NCI-H2196 (cell line): ENCODE measurements around the gene LRRC8E.
"Not testable (repeated sequence)": the region's sequence is repeated elsewhere in the genome, so short reads cannot be mapped to it uniquely, and the experiment has no call there.

ENCODE experiments used
- DNase-seq: peaks from one replicate; lab custom pipeline; 2025; ENCODE audit not compliant: unreplicated experiment; lab: John Stamatoyannopoulos, UW

LRRC8E gene

GRCh38 chr19:7883796-7884570 is 4.3 kb upstream of the LRRC8E start:
- no peak for DNase-seq

GRCh38 chr19:7885818-7886217 is 2.5 kb upstream of the LRRC8E start:
- DNase-seq = no peak

GRCh38 chr19:7887408-7888144 is 734 bp upstream of the LRRC8E start:
- DNase-seq = no peak

GRCh38 chr19:7888826-7889217 is 512 bp downstream of the LRRC8E start:
- no peak for DNase-seq

- not testable (repeated sequence) for DNase-seq
These were observed 5.2 kb downstream of the LRRC8E start for GRCh38 chr19:7893362-7894101.

GRCh38 chr19:7894612-7895309 is 6.5 kb downstream of the LRRC8E start:
- no peak for DNase-seq

GRCh38 chr19:7895565-7895964 is 7.3 kb downstream of the LRRC8E start:
- no peak for DNase-seq

- no peak for DNase-seq
These were observed 9.0 kb downstream of the LRRC8E start for GRCh38 chr19:7897292-7897691.

- DNase-seq = no peak
These were observed 10.7 kb downstream of the LRRC8E start for GRCh38 chr19:7898967-7899366.

GRCh38 chr19:7899751-7900378 is 11.6 kb downstream of the LRRC8E start:
- DNase-seq = no peak

GRCh38 chr19:7900401-7900870 is 12.1 kb downstream of the LRRC8E start:
- DNase-seq = no peak

GRCh38 chr19:7900931-7901330 is 12.6 kb downstream of the LRRC8E start:
- DNase-seq = no peak

GRCh38 chr19:7901337-7901736 is 13.0 kb downstream of the LRRC8E start:
- DNase-seq = no peak

GRCh38 chr19:7902796-7903243 is 14.5 kb downstream of the LRRC8E start:
- no peak for DNase-seq

GRCh38 chr19:7903244-7904073 is 15.1 kb downstream of the LRRC8E start, which contains the start of gene MAP2K7:
Gene MAP2K7 (plus strand): TSS chr19:7903877. CDS start chr19:7903945, 68 bp downstream.
- DNase-seq = peak; percentile 100

GRCh38 chr19:7904074-7905020 is 16.0 kb downstream of the LRRC8E start:
- DNase-seq = peak; percentile 73

- DNase-seq = no peak
These were observed 17.0 kb downstream of the LRRC8E start for GRCh38 chr19:7905268-7905667.

GRCh38 chr19:7905859-7906258 is 17.5 kb downstream of the LRRC8E start:
- DNase-seq = no peak
